Measurements from ENCODE around the gene ICE2.
A peak's percentile ranks its signal among the peaks of the same experiment; 100 is the strongest.

Gene ICE2

DNA sequence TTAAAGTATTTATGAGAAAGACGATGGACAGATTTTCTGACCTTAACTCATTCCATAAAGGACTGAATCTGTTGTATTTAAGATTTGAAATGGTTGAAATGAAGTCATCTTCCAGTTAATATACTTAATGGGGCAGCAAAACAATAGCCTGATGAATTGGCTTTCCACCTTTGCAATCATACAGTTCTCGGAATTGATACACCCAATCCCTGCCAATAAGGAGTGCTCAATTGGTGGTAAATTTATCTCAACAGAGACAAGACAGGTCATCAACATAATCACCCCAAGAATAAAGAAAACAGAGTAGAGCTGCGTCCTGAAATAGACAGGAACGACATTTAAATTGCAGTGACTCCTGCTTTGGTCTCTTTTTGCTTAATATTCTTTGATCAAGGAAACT is 92.3 kb downstream of the ICE2 start:
- DNase-seq (ENCODE audit: low read depth), result no peak

GRCh38 chr15:60385620-60386552 is 93.1 kb downstream of the ICE2 start:
- DNase-seq (ENCODE audit: low read depth), result no peak

DNA sequence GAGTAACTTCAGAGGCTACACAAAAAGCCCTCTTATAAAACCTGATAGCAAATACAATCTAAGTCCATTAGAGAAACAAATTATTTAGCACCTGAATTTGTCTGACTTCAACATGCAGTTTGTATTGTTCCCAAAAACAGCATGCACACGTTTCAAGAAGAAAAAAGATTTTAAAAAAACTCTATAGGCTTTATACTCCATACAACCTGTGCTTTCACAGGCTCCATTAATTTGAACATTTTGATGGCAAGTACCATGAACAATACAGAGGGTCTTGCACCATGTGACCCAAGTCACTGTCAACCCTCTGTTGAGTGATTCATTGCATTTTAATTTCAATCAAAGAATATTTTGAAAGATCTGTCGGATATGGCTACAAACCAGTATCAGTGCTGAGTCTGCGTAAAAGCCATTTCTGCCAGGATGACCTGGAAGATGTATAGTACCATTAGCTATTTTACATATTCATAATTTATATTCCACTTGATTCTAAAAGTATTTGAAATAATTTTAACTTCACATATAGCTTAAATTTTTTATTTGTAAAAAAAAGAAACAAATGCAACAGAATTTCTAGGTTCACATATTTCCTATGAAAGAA is 94.3 kb downstream of the ICE2 start:
- no peak for DNase-seq (ENCODE audit: low read depth)

DNA sequence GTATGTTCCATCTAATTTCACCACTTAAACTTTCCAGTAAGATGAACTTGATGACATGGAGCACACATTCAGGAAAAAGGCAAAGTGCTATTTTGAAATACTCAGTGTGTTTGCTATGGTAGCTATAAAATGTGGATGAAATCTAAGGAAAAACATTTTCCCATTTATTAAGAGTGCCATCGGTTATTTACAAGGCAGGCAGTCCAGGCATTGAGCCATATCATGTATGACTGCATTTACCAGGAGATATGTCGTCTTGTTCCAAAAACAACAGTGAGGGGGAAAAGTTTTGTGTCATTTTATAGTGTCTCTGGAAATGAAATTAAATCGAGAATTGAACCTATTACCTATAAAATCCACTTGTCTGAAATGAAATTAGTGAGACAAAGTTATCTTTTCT is 94.9 kb downstream of the ICE2 start:
- no peak for DNase-seq (ENCODE audit: low read depth)

- DNase-seq (ENCODE audit: low read depth), result no peak
Measured at GRCh38 chr15:60382773-60383674, 95.9 kb downstream of the ICE2 start.

DNA sequence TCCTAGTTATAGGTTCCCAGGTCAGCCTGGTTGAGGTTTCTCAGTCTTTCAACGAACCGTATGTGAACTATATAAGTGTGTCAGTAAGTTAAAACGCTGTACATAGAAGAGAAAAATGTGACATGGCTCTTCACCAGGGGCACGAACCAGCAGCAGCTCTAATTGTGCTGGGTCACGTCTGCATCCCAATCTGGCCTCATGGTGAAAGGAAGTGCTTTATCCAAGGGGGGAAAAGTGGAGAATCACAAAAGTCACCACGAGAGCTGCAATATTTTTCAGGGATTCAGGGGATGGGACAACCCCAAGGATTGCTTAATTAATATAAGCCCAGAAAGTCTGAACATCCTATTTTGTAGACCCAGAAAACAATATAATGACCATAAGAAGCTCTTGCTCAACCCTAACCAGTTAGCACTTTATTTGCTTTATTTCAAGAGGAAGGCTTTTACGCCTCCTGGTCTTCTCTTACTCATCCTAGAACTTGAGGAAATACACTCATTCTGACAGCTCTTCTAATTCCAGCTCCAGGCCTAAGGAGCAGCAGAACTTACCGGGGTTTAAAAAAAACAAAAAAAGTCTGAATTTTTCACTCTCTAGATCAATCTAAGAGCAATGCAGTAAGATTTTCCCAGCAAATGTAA is 97.7 kb downstream of the ICE2 start:
- DNase-seq (ENCODE audit: low read depth), result no peak

GRCh38 chr15:60379525-60380274 is 99.2 kb downstream of the ICE2 start:
- DNase-seq (ENCODE audit: low read depth), result peak; percentile 98

- DNase-seq (ENCODE audit: low read depth), result no peak
Measured at GRCh38 chr15:60379185-60379524, 99.8 kb downstream of the ICE2 start.

- no peak for DNase-seq (ENCODE audit: low read depth)
Measured at GRCh38 chr15:60376677-60377095, 102.3 kb downstream of the ICE2 start.

DNA sequence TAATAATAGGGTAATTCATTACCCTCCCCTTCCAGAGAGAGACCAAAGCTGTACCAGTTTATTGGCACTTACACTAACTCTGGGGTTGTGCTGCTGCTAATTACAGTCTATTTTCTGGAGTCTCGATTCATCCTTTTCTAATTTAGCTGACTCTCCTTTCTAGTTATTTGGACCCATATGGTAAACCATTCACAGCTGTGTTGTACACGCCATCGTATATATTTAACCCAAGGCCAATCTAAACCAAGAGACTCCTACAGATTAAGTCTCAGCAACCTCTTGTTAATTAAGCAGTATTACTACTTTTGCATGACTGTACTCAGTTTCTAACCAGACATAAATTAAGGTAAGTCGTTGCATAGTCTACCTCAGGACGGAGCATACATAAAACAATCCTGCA is 103.6 kb downstream of the ICE2 start:
- DNase-seq (ENCODE audit: low read depth), result no peak

DNA sequence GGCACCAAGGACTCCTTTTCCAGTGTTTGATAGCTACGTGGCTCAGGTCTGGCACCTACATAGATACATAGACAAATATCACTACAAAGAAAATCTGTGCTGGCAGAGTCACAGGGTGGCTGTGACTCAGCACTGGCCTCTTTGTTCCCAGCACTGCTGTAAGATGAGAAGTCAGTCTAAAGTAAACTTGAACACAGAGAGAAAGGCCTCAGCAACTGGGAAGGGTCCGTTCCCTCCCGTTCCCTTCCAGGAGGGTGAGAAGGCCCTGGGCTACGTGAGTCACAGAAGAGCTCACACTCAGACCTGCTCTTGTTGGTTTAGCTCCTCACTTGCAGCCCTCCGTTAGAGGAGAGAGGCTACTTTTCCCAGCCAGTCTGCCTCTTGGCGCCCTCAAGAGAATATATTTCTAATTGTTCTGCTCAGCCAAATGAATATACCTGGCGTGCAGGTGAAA is 104.3 kb downstream of the ICE2 start:
- peak; percentile 89 for DNase-seq (ENCODE audit: low read depth)

GRCh38 chr15:60374209-60374608 is 104.7 kb downstream of the ICE2 start:
- DNase-seq (ENCODE audit: low read depth), result no peak

DNA sequence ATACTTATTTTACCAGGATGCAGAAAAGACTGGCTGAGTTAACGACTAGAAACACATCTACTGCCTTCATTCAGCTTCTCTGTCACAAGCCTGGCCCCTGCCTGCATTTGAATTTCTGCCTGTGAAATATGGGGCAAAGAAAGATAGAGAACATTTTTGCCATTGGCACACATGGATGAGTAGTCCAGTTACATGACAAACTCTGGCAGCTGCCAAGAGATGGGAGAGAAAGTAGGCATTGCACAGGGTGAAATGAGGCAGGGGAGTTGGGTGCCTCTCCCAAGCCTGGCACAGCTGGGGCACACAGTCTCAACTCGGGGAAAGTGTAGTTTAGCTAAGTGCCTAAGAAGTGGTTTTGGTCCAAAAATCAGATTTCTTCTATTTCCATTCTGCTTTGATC is 105.2 kb downstream of the ICE2 start:
- DNase-seq (ENCODE audit: low read depth), result no peak

DNA sequence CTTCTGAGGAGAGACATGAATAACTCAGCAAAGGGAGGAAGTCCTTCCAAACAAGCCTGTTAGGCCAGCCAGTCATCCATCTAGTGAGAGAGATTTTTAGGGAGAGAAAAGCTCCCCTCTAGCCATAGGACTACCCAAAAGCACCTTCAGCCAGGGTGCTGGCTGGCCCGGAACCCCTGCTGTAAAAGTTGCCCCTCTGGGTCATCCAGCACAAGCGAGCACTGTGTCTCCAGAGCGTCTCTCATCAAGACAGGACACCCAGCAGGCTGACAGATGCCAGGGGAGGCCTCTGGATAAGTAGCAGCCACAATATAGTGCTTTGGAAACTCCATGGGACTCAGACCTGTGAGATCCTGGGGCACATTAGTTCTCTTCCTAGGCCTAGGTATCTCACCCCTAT is 105.6 kb downstream of the ICE2 start:
- DNase-seq (ENCODE audit: low read depth), result no peak

DNA sequence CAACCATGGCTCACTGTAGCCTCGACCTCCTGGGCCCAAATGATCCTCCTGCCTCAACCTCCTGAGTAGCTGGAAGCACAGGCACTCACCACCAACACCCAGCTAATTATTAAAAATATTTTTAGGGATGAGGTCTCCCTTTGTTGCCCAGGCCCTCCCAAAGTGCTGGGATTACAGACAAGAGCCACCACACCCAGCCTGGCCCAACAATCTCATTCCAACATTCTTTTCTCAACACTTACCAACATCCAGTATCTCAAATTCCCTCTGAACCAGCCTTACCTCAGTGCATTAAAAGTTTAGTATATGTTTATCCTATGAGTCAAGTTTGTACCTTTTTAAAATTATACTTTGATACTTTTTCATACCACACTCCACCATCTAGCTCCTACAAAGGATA is 106.2 kb downstream of the ICE2 start:
- DNase-seq (ENCODE audit: low read depth), result no peak

- no peak for DNase-seq (ENCODE audit: low read depth)
Measured at GRCh38 chr15:60372227-60372626, 106.7 kb downstream of the ICE2 start.

DNA sequence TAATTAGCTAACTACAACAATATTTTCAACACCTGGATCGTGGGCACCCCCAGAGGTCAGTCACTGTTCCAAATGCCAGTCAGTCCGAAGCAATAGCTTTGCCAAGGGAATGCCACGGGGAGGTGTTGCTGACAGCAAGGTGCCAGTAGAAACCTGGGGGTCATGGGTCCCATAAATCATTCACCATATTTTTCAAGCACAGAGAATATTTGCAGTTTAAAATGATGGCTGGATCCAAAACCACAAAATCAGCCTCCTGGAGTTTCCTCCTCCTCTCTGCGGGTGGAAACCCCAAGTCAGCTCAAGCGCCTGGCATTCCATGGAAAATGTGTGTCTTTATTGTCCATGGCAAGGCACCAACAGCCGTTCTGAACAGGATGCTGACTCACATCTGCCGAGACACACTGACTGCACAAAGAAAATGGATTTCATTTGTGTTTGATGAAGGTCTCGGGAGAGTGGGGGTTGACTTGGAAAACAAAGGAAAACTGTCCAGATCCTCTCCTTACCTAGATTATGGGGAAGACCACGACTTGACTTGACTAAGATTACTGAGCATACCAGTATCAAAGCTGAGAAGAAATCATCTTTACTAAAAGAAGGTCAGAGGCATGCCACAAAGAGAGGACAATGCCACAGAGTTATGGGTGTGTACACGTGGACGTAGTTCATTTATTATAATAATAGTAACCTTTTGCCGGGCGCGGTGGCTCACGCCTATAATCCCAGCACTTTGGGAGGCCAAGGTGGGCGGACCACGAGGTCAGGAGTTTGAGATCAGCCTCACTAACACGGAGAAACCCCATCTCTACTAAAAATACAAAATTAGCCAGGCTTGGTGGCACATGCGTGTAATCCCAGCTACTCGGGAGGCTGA is 107.5 kb downstream of the ICE2 start:
- peak; percentile 98 for DNase-seq (ENCODE audit: low read depth)

- DNase-seq (ENCODE audit: low read depth), result no peak
Measured at GRCh38 chr15:60370869-60371136, 108.1 kb downstream of the ICE2 start.

DNA sequence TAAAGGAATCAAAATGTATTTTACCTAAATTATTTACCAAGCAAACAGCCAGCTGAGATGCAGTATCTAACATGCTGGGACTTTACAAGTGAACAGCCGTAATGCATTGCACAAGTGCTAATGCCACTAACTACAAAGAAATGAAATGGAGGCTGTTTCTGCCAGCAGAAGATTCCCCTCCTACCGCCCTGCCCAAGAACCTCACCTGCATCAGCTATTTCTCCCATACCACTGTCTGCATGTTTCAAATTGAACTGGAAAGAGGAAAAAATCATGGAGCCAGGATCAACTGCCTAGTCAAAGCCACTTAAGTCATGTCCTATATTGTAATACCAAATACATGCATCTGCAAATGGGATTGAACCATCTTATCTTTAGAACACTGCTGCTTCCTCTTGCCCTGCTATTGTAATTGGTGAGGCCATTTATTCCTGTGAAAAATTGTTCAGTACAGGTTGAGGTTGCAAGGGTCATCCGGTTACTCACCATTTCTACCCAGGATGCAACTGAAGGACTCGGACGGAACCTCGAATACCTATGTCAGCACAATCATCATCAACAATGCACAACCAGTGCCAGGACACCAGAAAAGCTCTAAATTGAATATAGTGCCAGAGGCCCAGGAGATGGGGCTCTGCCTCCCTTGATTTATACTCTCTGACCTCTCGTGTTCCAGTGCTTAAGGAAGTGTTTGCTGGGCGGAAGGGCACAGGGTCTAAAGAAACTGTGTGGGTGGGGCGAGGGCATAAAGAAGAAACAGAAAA is 108.7 kb downstream of the ICE2 start:
- no peak for DNase-seq (ENCODE audit: low read depth)

GRCh38 chr15:60369696-60370095 is 109.2 kb downstream of the ICE2 start:
- DNase-seq (ENCODE audit: low read depth), result no peak

Data from GM04504 (cell line).